Choroid plexus epithelial cell (primary cell): ENCODE results near the gene IL1RL2.
A peak's percentile ranks its signal among the peaks of the same experiment; 100 is the strongest.

Source experiments
- DNase-seq: peaks from one replicate; pipeline ENCODE4 v3.0.0-alpha.2; 2010; ENCODE audit warnings: low read depth
- H3K4me3 ChIP-seq: 2 replicates; pipeline ENCODE4 v1.5.1; 2011; ENCODE audit warnings: low read depth, mild to moderate bottlenecking, control low read depth, low read length, moderate library complexity
- TF ChIP-seq, protein P1 (sequence below): conservative IDR thresholded peaks from 2 replicates; pipeline ENCODE4 v1.5.1; 2011; ENCODE audit warnings: low read depth, mild to moderate bottlenecking, control low read depth, inconsistent platforms, low read length, moderate library complexity

The IL1RL2 gene

DNA sequence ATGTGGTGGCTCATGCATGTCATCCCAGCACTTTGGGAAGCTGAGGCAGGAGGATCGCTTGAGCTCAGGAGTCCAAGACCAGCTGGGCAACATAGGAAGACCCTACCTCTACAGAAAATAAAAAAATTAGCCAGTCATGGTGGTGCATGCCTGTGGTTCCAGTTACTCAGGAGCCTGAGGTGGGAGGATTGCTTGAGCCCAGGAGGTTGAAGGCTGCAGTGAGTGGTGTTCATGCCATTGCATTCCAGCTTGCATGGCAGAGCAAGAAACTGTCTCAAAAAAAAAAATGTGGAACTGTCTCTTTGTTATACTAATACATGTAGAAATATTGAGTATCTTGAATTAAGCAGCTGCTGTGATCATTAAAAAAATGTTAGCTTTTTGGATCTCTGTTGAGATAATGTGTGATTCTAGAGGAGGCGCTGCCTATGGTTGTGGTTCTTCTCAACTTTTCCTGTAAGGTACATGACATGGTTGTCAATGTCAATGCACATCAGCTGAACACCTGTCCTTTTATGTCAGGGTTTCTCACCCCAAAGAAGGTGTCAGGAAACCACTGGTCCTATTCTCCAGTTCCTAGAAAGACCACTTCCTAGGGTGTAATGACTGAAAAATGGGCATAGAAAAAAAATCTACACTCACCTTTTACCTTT, 89.9 kb downstream of the IL1RL2 start:
- no peak overlapping the region for H3K4me3 ChIP-seq
- DNase-seq, result no peak
- TF ChIP-seq, protein P1, sequence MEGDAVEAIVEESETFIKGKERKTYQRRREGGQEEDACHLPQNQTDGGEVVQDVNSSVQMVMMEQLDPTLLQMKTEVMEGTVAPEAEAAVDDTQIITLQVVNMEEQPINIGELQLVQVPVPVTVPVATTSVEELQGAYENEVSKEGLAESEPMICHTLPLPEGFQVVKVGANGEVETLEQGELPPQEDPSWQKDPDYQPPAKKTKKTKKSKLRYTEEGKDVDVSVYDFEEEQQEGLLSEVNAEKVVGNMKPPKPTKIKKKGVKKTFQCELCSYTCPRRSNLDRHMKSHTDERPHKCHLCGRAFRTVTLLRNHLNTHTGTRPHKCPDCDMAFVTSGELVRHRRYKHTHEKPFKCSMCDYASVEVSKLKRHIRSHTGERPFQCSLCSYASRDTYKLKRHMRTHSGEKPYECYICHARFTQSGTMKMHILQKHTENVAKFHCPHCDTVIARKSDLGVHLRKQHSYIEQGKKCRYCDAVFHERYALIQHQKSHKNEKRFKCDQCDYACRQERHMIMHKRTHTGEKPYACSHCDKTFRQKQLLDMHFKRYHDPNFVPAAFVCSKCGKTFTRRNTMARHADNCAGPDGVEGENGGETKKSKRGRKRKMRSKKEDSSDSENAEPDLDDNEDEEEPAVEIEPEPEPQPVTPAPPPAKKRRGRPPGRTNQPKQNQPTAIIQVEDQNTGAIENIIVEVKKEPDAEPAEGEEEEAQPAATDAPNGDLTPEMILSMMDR, result no peak

DNA sequence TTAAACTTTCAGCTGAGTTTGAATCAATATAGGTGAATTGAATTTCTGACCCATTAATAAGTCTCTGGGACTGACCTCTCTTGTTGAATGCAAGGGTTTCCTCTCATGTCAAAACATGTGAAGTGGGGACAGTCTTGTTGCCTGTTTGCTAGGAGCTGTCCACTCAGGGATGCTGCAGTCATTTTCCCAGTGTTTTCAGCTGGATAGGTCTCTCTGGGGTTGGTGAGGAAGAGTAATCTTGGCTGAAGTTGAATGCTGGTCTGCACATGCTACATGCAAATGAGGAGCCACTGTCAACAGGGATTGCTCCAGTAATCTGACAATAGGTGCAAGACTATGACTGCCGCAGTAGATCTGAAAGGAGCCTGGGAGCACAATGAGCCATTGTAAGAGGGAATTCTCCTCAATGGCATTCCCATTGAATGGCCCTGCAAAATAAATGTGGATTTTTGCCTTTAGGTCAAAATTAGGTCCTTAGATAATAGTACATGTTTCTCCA, 90.4 kb downstream of the IL1RL2 start:
- TF ChIP-seq, protein P1, result no peak
- H3K4me3 ChIP-seq, result no peak overlapping the region
- DNase-seq, result no peak

- no peak overlapping the region for H3K4me3 ChIP-seq
- peak; percentile 59 for DNase-seq
- TF ChIP-seq, protein P1, result no peak
Measured at GRCh38 chr2:102278720-102279390, 92.0 kb downstream of the IL1RL2 start.

DNA sequence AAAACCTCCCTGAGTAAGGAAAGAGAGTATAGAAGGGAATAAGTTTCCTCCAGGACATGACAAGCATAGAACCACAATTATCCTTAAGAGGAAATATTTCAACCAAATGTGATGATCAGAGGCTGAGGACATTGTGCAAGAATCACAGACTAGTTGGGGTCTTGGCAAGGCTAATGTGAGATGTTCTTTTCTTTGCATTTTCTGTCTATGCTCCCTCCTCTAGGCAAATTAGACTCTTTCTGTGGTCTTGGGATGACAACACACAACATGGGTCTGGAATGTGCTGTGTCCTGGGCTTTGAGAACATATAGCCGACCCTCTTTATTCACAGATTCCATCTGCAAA, 92.5 kb downstream of the IL1RL2 start:
- peak; percentile 76 for DNase-seq
- TF ChIP-seq, protein P1, result no peak

GRCh38 chr2:102282678-102283091, 95.9 kb downstream of the IL1RL2 start:
- no peak for DNase-seq
- TF ChIP-seq, protein P1, result no peak
- H3K4me3 ChIP-seq, result no peak overlapping the region

More for the DNA sequence above, 92.5 kb downstream of the IL1RL2 start:
- H3K4me3 ChIP-seq, result no peak overlapping the region

DNA sequence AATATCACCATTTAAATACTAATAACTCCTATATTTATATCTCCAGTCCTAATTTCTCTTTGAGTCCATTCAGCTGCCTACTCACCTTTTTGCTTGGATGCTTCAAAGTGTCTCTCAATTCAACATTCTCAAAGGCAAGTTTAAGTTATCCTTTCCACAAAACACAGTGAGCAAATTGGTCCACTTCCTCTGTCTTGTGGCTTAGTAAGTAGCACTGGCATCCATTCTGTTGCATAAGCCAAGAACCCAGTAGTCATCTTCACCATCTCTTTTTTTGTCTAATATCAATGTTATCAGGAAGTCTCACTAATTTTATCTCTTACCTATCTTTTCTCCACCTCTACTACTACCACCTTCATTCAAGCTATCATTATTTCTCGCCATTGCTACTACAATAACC, 97.2 kb downstream of the IL1RL2 start:
- DNase-seq, result no peak
- TF ChIP-seq, protein P1, result no peak
- no peak overlapping the region for H3K4me3 ChIP-seq
